Stimulated activated CD8-positive, alpha-beta memory T cell treated with anti-CD3 and anti-CD28 coated beads, Interleukin-15, amount 100 ng/mL, for 48 hours (primary cell): ENCODE measurements around the gene CARMIL1.

ENCODE experiments used
- DNase-seq, 2 donors: peaks; one replicate each; pipeline ENCODE4 v3.0.0-alpha.2; 2020; ENCODE audit warnings: low read depth in 2 of 2

Gene CARMIL1

GRCh38 chr6:25405442-25405841 is 126.3 kb downstream of the CARMIL1 start:
- no peak for DNase-seq

DNA sequence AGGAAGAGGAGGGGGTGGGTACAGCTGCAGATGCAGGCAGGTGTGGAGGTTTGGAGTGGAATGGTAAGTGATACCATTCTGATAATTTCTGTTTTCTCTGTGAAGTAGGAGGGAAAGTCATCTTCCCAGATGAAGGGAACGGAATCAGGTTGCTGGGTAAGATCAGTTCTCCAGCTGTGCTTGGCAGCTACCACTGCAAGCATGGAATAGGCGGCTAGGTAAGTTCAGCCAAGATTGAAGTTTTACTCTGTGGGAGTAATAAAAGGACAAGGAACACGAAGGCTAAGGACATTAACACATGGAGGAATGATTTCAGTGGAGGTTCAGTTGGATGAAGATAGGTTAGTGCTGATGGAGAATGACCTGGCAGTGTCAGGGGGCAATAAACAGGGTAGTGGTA is 128.3 kb downstream of the CARMIL1 start:
- DNase-seq, result no peak

GRCh38 chr6:25410102-25410501 is 130.9 kb downstream of the CARMIL1 start:
- no peak for DNase-seq

DNA sequence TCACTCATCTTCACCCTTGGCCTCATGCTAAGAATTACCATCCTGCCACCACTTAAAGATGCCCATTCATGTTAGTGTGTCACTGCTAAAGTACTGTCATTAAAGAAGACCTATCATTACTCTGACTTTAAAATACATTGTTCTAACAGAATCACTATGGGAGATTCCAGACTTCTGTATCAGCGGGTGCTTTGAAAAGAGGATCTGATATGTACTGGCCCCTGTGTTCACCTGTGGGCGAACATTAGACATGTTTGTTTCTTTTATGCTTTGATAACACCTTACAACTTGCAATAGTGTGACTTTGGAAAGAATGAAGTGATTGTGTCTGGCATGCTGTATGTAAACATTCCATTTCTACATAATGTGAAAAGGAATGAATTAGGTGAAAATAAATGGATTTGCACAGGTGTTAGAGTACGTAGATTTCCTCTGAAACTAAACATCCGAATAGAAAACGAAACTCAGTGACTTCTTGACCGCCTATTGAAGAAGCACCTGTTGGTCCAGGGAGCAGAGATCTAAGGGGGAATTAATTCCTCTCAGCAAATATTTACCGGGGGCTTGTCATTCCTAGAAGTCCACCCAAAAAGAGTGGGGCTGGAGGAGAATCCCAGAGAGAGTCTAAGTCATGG is 132.3 kb downstream of the CARMIL1 start:
- DNase-seq, result no peak

DNA sequence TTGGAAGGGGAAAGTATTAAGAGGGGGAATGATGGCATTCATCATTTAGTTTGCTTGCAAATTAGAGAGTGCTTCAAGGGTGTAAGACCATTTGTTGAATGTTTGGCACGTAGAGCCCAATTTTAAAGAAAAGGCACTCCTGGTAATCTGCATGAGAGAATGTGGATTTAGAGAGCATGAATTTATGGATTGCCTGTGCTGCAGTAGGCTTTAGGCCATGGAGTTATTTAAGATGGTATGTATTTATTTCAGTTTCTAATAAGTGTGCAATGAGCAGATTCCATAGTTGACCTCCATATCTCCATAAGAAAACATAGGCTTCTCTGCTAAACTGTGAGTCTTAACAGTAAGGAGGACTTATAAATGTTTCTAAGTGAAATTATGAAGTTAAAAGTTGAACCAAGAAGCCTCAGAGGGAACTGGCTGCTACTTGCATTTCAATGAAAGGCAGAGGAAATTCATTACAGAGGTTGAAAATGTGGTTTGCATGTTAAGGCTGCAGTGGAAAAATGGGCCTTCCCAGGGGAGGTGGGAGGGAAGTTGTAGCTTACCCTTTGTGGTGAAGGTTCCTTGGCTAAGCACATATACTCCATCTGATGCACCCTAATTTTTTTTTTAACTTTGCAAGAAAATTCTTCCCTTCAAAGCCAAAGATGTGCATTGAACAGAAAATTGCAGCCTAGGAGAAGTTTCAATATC is 134.2 kb downstream of the CARMIL1 start:
- DNase-seq, result no peak

- DNase-seq, result no peak
Observed at GRCh38 chr6:25414168-25414567, 135.0 kb downstream of the CARMIL1 start.

GRCh38 chr6:25414755-25415154 is 135.6 kb downstream of the CARMIL1 start:
- DNase-seq, result no peak

GRCh38 chr6:25415274-25415673 is 136.1 kb downstream of the CARMIL1 start:
- DNase-seq, result no peak

GRCh38 chr6:25415701-25416100 is 136.5 kb downstream of the CARMIL1 start:
- DNase-seq, result no peak

GRCh38 chr6:25417046-25417605 is 138.0 kb downstream of the CARMIL1 start:
- no peak for DNase-seq

DNA sequence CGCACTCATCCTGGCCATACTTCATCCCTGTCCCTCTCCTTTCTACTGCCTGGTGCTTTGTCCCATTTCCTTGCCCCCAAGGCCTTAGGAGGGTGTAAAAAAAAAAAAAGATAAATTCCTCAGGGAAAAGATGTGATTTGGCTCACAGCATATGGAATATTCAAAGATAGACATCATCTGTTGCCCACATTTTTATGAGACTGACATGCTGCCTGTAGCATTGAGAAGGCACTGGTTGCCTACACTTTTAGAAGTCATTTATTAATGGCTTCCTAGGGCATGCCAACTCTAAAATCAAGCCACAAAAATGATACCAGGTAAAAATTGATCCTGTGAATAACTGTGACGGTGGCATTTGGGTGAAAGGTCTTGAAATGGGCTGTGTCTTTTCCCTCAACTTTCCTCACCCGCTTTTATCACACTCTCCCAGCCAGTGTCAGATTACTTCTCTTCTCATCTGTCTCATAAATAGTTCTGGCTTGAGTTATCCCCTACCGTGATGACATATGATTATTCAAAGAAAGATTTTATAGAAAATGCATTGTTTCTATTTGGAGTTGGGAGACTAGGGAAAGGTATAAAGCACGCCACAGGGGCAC is 139.4 kb downstream of the CARMIL1 start:
- DNase-seq, result no peak

DNA sequence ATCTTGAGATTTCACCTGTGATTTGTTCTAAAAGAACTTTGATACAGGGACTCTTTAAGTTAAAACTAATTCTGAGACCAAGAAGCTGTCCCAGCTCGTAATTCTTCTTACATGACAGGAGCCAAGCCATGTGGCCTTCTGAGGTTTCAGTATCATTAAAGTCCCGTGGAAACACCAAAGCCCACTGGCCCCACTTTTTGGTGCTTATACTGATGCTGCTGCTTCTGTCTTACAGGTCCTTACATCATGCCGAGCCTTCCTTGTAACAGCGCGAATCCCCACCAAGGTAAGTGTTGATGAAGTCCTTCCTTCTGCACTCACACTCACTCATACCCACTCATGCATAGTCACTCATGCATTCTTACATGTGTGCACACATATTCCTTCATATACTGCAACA is 140.7 kb downstream of the CARMIL1 start:
- DNase-seq, result no peak

DNA sequence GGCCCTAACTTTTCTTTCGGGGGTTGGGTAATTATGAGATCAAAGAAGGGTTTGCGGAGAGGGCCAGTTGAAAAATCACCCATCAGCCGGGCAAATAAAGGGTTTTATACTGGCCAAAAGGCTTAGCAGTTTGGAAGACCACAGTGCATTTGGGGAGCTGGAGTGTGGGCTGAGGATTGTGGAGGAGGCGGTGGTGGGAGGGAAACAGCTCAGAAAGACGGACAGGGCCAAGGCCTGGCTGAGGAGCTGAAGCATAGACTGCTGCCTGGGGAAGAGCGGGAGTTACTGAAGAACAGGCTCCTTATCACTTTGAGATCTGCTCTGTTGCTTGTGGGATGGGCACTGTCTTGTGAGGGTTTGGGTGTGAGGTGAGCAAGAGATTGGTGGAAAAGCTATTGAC is 144.2 kb downstream of the CARMIL1 start:
- DNase-seq, result no peak

DNA sequence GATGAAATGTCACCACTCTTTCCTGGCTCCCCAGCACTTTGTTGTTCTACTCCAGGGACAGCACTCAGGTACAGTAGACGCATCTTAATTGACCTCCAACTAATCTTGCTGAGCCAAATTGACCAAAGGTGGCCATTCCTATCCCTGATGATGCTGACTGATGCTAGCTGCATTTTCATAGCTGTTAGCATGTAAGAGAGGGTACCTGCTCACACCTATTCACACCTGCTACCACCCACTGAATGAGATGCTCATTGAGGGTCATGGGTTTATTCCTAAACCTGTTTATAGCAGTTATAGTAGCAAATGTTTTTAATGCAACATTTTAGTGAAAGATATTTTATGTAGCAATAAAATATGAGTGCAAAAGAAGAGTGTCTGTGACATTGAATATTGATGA is 145.1 kb downstream of the CARMIL1 start:
- no peak for DNase-seq

DNA sequence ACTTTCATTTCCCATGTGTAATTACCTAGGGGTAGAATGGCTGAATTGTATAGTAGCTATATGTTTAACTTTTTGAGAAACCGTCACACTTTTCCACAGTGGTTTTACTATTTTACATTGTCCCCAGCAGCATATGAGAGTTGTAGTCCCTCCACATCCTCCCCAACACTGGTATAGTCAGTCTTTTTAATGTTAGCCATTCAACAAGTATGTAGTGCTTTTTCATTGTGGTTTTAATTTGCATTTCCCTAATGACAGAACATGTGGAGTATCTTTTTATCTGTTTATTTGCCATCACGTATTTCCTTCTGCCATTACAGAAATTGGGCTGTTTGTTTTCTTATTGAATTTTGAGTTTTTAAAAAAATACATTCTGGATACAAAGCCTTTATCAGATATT is 148.4 kb downstream of the CARMIL1 start:
- DNase-seq, result no peak

DNA sequence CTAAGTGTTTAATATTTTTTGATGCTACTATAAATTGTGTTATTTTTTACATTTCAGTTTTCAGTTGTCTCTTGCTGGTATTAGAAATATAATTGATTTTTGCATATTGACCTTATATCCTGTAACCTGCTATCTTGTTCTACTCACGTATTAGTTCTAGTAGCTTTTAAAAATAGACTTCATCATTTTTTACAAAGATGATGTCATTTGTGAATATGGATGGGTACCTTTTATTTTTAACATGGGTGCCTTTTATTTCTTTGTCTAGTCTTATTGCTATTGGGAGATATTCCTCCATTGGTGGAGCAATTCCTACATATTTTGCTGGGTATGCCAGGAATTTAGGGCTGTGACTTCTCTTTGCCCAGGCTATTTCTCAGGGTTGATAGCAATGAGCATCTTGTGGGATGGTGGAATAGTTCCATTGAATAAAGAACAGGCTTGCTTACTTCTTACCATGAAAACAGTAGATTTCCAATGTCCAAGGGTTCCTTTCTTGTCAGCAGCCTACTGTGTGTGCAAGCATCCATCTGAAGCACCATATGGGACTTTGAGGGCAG is 149.7 kb downstream of the CARMIL1 start:
- DNase-seq, result no peak

- no peak for DNase-seq
Observed at GRCh38 chr6:25431306-25431974, 152.3 kb downstream of the CARMIL1 start.

DNA sequence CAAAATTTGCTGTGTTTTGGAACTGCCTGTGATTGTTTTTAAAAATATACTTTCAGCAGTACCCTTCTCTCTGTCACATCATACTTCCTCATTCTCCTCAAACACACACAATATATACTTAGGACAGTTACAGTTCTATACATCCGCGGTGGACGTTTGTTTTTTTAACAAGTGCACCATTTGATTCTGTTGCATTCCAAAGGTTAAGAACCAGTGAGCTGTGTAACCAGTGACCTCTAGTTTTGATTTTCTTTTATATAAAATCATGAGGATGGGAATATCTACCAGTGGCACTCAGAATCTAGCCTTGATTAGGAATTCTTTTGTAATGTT is 152.8 kb downstream of the CARMIL1 start:
- DNase-seq, result no peak

GRCh38 chr6:25434921-25435320 is 155.7 kb downstream of the CARMIL1 start:
- no peak for DNase-seq

- DNase-seq, result no peak
Observed at GRCh38 chr6:25435416-25435985, 156.3 kb downstream of the CARMIL1 start.

- DNase-seq, result no peak
Observed at GRCh38 chr6:25436760-25437159, 157.6 kb downstream of the CARMIL1 start.

DNA sequence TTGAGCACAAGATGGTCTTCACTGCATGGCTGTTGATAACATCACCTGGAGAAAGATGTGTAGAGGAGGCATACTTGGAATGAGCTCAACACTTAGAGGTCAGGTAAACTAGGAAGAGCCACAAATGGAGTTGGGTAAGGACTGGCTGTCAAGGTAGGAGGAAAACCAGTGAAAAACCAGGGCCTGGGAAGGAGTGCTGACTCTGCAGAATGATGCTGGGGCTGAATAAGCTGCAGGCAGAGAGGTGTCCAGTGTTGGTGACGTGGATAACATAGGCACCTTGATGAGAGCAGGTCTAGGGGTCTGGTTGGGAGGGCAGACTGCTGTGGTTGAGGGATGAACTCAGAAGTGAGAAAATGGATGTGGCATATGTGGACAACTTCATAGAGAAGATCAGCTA is 160.2 kb downstream of the CARMIL1 start:
- no peak for DNase-seq
